Retina (tissue), 1 donor: Measurements from ENCODE around the gene PROX1.

Experiments
- DNase-seq: peaks from one replicate; pipeline ENCODE4 v3.0.0-alpha.2; 2016

Gene PROX1

DNA sequence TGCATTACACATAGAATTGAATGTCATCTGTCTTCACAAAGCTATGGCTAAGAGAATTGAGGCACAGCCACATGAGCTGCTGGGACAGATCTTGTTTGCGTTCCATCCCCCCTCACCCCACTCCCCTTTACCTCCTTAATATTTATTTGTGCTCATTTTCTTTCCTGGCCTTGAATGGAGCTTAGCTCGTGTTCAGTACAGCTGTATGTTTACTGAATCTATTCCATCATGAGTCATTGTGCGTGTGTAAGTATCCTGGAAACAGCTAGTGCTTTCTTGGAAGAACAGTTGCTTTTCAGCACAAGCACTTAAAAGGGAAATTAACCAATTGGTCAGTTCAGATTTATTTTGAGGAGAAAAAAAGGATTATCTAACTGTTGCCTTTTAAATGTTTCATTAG is 14.7 kb downstream of the PROX1 start:
- DNase-seq: peak; percentile 24

DNA sequence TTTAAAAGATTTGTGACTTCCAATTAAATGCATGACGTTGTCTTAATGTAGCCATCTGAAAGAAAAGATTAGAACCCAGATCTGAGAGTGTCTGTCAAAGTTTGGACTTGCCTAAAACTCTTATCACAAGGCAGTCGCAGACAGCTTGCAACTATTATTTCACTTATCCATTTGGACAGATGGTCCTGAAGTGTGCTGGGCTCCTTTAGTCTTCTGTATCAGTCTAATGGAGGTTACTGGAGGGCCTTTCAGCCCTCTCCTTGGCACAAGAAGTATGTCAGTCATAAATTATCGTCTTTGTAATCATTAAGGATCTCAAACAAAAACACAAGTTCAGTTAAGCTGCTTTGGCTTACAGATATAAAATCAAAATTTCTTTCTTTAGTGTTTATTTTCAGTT is 15.5 kb downstream of the PROX1 start:
- no peak for DNase-seq

DNA sequence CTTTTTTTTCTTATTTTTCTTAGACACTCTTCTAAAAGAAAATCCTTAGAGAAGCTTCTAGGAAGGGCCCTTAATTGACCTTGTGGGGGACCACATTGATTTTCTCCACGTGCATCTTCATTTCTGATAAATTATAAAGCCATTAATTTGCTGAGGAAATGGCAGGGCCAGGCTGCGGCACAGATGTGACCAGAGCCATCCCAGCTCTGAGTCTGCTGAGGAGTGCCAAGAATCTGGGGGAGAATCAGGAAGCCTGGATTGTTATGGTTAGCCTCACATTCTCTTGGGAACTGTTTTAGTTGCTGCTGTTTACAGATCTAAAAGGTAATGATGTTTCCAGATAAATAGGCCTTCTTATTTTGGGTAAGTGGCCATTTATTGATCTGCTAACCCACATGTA is 16.2 kb downstream of the PROX1 start:
- DNase-seq: peak; percentile 19

DNA sequence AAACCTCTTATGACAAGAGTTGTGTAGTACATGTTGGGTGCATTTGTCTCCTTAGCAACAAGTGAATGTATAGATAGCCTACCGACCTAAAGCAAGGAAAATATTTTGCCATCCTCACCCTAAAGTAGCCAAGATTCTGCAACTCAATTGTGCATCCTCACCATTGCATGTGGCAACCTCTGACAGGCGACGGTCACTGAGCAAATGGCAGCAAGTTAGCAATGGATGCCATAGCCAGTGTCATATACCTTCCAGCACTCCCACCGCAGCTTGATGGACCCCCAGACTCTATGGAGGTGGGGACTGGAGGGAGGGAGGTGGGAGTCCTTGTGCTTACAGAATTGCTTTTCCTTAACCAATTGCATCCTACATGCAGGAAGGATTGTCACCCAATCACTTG is 17.0 kb downstream of the PROX1 start:
- no peak for DNase-seq

DNA sequence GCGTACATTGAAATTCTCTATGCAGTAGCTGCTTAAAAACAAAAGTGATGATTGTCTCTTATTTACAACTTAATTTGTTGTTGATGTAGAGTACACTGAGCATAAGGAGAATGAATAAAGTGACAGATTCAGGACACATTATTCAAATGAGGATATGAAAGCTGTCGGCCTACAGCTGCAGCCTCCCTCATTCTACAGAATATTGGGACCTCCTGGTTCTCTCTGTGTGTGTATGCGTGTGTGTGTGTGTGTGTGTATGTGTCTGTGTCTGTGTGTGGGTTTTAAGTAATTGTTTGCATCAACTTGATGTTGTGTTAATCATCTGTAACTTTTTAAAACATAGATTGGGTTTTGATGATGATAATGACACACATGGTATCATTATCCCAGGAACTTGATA is 17.9 kb downstream of the PROX1 start:
- DNase-seq: peak; percentile 28

DNA sequence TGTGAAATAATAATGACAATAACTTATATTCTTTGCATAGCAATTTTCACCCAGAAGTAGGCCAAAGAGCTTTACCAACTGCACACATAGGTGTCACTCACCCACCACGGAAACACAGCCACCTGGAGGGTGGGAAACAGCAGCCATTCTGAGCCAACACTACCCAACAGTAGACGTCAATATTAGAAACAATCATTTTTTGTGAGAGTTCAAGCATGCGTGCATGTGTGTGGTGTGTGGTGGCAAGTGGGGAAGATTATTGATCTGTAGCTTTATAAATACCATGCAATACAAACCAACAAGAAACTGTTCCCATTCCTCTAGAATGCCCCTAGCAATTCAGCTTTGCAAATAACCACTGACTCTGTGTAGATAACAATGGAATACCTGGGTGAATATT is 19.1 kb downstream of the PROX1 start:
- DNase-seq: peak; percentile 28

DNA sequence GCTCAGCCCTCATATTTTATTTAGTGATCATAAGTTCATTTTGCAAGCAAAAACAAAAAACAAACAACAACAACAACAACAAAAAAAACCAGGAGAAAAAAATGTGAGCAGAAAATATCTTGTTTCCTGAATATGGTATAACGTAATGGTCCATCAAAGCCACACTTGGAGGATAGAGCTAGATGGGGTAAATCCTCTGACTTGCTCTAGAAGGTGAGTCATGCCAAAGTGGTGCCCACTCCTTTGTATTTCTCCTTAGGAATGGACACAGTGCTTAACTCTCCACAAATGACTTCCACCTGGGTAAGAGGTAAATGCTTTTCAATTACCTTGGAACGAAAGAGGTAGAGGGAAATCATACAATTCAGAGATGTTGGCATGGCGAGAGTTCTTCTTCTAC is 20.6 kb downstream of the PROX1 start:
- DNase-seq: no peak

DNA sequence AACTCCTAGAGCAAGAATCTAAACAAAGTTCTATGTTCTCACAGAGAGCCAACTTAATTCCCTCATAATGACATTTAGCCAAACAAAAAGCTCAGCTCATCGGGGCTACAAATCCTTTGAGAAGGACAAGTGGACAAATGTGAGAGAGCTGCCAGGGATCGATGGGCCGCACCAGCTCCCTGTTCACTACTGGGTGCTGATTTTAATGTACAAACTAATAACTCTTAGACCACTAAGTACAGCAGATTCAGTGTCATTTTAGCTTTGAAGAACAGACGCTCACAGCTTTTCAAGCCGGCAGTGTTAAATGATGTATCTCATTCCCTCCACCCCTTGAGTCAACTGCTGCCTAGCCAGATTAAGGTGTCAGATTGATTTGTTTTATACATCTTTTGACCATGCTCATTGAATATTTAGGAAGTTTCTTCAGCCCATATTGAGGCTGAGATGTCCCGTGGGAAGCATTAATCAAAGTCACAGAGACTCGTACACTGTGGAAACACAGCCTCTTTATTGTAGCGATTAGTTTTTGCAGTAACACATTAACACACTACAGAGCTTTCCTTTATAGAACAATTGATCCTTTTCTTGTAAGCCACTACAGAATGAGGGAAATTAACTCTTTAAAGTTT is 21.1 kb downstream of the PROX1 start:
- peak; percentile 60 for DNase-seq

DNA sequence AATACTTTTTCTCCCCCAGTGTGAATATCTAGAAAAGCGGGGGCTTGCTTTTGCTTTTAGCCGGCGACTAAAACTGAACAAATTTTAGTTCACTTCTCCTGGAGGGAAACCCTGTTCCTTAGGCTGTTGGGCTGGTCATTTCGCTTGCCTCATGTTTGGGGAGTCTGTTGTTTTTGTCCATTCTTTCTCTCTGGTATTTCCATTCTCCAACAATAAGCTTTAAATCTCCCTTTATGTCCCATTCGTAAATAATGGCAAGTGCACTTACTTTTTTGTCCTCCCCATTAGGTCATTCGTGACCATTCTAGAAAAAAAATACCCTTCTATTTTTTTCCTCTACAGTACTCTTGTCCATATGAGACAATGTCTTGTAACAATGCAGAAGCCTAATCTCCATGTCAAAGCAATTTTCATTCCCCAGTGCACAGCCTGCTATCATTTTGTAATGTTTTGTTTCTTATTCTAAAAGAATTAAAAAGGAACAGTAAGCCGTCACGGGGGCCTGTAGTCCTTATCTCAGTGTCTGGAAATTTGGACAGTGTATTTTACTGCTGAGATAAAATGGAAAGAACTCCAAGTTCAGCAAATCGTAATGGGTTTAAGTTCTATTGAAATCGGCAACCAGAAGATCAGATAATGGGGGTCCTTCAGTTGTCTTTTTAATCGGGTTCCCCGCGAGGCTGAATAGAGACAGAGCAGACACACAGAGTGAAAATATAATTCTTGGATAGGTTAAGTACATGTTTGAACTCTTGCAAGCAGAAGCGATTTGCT is 21.8 kb downstream of the PROX1 start:
- peak; percentile 67 for DNase-seq

DNA sequence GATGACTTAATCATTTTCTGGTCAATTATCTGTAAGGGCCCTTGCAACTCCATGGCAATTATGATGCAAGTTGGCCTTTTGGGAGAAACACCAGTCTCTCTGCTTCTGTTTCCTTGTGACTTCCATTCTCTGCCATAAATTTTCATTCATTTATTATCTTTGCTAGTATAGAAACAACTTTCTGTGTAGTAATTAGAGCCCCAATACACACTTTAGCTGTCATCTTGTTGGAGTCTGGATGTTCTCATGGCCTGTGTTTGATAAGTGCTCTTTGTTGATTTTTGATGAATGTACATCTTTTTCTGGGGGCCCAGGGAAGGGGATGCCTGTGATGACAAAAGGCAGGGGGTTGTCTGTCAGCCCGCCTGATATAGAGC is 22.4 kb downstream of the PROX1 start:
- no peak for DNase-seq

DNA sequence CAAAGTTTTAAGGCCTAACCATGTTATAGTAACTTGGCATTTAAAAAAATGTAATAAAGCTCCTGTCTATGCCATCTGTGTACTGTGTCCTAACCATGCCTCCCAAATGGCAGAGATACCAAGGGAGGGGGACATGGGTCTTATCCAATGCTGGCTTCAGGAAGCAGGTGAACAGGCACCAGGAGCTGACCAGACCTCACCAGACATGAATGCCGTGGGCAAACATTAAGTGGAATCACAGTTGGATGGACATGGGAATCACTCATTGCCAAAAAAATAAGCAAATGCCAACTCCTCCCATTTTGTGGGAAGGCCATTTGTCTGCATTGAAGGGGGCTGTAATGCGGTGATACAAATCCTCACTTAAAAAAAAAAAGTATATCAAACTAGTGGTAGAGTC is 22.9 kb downstream of the PROX1 start:
- no peak for DNase-seq

DNA sequence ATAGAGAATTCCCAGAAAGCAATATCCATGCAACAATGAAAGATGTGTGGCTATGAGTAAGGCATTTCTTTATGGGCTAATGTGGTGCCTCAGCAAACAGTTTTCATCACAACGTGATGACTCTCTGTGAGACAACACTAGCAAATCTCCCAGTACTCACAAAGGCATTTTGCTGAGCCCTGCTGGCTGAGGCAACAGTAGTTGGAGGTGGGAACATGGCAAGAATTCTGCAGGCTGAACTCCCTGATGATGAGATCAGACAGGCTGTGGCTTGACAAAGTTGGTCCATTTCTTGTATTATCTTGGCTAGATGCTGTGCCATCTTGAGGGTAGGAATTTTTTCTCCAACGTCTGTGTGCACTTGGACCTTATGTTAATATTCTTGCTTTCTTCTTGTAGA is 24.6 kb downstream of the PROX1 start:
- no peak for DNase-seq

DNA sequence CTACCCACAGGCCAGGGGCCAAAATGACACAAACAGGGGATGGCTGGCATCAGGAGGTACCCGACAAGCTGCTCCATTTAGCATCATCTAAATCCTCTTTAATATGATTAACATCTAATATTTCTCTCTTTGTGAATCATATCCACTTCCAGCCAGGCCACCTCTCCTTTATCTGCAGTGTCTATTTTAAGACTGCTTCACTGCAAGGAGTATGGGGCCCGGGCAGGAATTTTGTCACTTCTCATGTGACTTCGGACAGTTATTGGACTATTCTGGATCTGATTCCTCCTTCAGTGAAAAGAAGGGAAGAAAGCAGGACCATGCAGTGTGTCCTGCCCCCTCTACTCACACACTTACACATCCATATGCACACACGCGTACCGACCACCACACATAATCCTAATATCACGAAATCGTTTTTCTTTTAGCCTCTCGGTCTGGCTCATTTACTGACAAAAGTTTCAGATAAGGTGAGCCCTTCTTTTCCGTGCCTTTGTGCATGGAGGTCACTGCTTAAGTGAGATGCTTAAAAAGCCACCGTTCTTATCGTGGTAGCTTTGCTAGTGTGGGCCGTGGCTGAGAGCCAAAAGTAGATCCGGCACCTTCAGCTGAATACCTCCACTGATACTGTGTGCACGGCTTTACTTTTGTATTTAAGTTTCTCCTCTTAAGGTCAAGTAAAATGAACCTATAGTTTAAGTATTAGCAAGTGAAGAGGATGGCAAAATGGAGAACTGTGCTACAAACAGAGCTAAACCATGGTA is 26.0 kb downstream of the PROX1 start:
- DNase-seq: no peak

DNA sequence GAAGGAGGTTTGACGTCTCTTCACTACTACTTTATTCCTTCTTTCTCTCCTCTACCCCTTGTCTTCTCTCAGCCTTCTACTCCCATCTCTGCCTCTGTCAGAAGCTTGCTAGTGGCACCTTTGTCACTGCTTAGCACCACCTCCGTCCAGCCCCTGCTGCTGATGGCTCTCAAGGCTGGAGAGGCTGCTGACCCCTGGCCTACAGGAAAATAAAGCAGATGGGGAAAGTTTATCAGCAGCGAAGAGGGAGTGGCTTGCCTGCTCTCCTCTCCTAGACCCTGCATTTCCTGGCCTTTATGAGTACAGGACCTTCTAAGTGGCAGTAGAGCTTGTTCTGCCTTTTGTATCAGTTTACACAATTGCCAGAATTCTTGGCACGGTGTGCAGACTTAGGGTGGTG is 27.0 kb downstream of the PROX1 start:
- no peak for DNase-seq

DNA sequence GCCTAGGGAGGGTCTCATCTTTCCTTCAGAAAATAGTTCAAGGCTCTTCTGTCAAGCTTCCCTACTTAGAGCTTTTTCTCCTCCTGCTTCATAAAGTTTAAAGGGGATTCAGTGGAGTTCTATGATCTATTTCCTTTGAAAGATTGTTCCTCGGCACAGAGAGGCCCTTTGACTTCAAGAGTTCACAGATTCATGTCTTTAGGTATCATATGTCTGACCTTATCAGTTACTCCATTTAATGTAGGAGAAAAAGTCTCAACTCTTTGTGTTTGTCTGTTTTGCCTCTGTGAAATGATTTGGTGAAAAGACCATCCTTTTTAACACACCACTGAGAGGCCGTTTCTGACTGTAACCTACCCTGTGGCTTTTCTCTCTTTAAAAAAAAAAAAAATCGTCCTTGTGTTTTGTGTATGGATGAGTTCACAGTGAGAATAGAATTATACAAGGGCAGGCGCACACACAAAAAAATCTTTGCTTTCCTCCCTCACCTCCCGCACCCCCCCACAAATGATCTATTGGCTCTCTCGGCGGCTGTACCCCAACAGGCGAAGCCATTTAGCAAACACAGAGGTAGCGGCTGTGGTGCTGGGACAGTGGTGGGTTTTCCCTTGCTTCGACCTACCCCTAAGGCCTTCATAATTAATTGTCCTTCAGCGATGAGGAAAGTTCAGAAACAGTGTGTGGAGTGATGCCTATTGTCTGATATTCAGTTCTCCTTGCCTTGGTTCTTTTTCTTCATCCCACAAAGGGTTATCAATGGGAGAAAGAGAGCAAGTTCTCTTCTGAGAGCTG is 29.6 kb downstream of the PROX1 start:
- peak; percentile 75 for DNase-seq

DNA sequence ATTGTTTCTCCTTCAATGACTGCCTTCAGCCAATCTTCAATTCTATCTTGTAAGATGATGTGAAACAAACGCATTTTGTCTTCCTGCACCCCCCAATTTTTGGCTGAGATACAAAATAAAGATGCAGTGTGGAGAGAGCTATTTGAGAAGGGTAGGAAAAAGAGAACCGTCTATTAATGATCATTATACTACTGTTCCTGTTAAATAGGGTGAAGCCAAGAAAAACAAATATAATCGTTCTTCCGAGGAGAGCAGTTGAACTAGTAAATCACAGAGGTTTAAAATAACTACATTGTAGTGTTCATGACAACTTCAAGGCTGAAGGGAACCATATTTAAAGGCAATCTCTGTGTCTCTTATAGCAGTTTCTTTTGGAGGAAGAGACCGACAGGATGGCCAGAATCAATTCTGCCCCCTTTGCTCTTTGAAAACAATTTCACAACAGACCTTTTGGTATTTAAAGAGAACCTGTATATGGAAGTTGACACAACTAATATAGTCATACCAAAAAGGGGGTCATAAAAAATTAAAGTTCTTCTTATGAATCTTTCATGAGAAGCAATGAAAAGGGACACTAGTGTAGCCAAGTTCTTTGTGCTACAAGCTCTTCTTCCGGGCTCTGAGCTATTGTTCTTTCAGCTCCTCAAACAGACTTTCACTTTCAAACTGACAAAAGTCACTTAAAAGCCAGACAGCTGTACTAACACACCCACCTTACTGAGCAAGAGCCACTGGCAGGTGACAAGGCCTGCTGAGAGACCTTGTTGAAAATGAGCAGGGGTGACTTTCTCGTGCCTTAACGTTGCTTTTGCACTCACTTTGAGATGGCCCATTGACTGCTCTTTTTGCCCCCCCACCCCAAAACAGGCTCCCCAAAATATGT is 30.9 kb downstream of the PROX1 start:
- DNase-seq: peak; percentile 28

DNA sequence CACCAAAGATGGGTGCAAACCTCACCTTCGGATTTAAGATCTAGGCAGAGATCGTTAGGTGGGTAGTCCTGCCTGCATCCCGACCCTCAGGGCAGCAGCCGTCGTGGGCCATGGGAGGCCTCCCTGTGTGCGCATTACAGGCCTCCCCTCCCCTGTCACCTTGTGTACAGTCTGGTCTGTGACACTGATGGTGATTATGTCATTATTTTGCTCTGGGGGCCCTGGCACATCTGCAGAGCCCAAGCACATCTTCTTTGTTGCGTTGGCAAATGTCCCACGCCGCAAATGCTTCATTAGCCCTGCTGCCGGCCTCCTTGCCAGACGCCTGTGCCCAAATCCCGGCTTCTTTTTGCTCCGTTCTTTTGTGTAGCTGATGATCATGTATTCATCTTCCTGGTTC is 31.7 kb downstream of the PROX1 start:
- peak; percentile 47 for DNase-seq

DNA sequence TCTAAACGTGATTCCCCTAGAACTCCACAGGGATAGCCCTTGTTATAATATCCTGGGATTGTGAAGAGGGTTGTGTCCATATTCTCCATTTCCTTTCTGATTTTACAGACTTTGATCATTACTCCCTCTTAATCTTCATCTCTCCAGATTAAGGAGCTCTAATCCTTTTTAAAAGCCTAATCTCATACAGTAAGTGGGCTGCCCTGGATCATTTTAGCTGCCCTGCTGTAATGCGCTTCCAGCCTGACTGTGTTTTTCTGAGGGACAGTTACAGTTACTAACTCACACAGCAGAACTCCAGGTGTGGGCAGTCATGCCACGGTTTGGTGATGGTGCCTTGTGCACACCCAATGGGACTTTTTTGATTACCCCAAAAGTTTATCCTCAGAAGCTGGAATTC is 33.5 kb downstream of the PROX1 start:
- DNase-seq: no peak

DNA sequence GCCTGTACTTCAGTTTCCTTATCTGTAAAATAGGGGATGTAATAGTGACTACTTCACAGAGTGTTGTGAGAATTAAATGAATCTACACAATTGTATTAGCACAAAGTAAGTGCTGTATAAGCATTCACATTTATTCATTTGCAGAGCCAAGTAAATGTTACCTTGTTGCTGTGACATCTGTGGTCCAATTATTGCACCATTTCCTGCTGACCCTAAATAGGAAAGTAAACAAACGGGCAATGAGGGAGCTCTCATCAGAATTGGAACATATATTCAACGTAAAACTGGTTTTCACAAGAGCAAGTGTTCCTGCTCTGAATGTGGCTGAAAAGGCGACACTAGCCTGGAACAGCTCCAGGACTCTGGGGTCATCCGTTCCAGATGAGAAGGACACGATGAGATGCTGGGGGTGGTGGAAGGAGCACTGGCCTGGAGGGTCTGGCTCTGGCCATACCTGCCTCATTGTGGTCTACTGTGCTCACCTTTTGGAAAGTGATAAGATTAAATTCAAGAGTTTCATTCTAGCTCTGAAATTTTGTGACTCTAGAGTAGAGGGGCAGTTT is 34.5 kb downstream of the PROX1 start:
- no peak for DNase-seq

DNA sequence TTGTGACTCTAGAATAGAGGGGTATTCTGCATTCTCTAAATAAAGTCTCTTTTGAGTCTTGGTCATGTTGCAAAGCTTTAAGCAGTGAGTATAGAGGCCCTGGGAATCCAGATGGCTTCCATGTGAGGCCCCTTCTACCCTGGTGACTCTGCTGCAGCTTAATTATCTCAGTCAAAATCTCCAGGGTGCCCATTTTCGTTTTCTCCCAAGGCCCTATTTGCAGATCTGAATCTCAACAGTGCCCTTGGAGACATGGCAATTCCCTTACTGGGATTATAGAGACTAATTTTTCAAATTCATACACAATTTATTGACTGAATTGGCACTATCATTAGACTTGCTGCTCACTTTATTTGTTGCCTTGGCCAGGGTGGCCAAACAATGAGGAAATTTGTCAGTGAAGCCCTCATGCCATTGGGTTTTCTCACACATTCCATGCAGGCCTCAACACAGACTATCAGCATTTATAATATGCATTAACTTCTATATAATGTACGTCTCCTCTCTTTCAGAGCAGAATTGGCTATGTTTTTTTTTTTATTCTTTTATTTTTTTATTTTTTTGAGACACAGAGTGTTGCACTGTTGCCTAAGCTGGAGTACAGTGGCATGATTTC is 35.1 kb downstream of the PROX1 start:
- no peak for DNase-seq

DNA sequence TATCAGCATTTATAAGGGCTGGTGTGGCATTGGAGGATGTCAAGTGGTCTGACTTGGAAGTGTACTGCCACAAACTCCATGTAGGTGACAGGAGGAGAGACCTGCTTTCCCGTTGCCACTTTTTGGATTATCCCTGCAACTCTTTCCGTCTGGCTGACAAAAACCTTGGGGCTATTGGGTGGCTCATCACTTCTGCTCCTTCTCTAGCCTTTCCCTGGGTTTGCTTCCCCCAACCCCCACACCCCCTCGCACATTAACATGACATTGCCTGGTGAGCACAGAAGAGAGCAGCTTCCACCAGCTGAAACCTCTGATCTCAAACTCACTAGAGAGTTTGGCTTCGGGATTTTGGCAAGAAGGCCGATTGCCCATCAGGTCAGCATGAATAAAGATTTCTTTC is 39.2 kb downstream of the PROX1 start:
- DNase-seq: no peak
